Prostate gland (tissue), 2 donors: ENCODE data around the gene TOGARAM1.

Experiments used
- CTCF ChIP-seq, 4 experiments: fragments of 200-600 bp in 2 of 4; fragments of 450-650 bp in 2 of 4; sonication (generic) in 2 of 4; IDR thresholded peaks; 1 replicate in 3 of 4; 2 replicates in 1 of 4; pipeline ENCODE4 v1.5.1; 2016 to 2019; ENCODE audit warnings: antibody characterized with exemption in 4 of 4, mild to moderate bottlenecking in 2 of 4, moderate library complexity in 2 of 4
- POLR2A ChIP-seq: fragments of 450-650 bp; IDR thresholded peaks from one replicate; pipeline ENCODE4 v1.6.1; 2016; ENCODE audit warnings: antibody characterized with exemption, mild to moderate bottlenecking
- POLR2AphosphoS5 ChIP-seq: sonication (generic); formaldehyde crosslinking; IDR thresholded peaks from one replicate; pipeline ENCODE4 v1.6.1; 2017; ENCODE audit warnings: antibody characterized with exemption

- TF ChIP-seq CTCF (IDR thresholded peaks at IDR 0.05) (no peak), POLR2AphosphoS5 (peak; percentile 61), POLR2A (no peak)
These were observed 156.6 kb downstream of the TOGARAM1 start for GRCh38 chr14:45118594-45118993.
